HL-60/S4 treated with phorbol 12-myristate 13-acetate at 8.2 ng/mL for 4 days and 3 days (cell line): ENCODE measurements around the gene MED16.

Source experiments
- in situ Hi-C: fragments of 300-500 bp; cut with MboI; formaldehyde crosslinking; loops from 2 replicates; pipeline ENCODE4 v1.15.0; 2022; ENCODE audit warnings: low sequenced_read_pairs

The MED16 gene

DNA sequence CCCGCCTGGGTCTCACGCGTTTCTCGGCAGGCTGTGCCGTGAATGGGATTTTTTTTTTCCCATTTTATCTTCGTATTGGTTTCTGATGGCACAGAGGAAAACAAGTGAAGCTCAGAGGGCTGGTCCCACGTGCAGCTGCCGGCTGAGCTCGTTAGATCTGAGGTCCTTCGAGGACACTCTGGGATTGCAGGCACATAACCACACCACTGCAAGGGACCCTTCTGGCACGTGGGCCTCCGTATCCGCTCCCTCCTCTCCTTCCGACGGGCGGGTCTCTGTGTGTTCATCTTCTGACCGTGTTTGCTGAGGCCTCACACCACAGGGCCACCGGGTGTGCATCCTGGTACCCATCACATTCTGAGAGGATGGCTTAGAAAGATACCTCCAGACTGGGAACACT, 16.9 kb downstream of the MED16 start:
- in situ Hi-C loops = no loop called here

DNA sequence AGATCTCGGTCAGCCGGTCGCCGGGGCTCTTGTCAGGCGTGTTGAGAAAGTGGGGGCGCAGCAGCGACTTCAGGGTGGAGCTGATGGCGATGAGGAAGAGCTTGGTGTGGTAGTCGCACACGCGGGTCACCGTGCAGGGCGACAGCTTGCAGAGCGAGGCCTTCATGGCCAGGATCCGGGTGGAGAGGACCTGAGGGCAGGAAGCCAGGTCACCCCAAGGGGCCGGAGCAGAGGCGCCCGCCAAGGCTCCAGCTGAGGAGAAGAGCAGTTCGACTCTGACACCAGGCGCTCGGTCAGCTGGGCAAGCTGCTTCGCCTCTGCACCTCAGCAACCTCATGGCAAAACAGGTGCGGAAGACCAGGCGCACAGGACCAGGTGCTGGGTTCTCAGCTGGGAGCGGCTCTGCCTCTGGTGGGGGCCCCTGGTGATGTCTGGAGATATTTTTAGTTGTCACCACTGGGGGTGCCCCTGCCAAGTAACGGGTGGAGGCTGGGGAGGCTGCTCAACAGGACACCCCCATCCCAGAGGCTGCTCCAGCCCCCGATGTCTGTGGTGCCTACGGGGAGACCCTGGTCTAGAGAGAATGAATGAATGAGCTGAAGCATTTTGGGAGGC, 17.6 kb downstream of the MED16 start:
- in situ Hi-C loops = no loop called here

DNA sequence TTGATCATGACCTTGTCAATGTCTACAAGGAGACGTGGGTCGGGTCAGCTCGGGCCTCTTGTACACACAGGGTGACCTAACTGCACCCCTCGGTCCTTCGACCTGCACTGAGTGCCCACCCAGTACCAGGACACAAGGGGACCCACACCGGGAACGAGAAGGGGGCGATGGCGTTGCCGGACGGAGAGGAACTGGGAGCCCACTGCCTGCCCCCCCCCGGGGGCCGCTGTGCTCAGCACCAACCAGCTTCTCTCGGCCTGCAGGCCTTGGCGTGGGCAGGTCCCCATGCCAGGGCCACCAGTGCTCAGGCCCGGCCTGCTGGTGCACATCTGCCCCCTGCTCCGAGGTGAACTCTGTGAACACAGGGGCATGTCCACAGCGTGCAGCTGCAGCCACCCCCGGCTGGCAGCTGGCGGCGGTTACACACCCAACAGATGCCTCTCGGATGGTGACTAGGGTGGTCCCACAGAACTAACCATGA, 19.4 kb downstream of the MED16 start:
- in situ Hi-C loops = loop anchor here (25.0 kb wide), 1 partner anchor 114 kb away; the partner anchor contains the start of gene WDR18

DNA sequence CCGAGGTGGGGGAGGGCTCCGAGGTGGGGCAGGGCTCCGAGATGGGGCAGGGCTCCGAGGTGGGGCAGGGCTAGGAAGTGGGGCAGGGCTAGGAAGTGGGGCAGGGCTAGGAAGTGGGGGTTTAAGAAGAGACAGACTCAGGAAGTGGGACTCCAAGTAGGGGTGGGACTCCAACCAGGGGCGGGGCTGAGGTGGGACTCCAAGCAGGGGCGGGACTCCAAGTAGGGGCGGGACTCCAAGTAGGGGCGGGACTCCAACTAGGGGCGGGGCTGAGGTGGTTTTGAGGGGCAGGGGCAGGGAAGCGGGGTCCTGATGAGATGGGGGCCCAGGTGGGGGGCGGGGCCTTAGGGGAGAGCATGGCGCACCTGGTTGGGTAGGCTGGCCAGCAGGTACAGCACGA, 19.9 kb downstream of the MED16 start:
- in situ Hi-C loops = loop anchor here (25.0 kb wide), 1 partner anchor 114 kb away; the partner anchor contains the start of gene WDR18

DNA sequence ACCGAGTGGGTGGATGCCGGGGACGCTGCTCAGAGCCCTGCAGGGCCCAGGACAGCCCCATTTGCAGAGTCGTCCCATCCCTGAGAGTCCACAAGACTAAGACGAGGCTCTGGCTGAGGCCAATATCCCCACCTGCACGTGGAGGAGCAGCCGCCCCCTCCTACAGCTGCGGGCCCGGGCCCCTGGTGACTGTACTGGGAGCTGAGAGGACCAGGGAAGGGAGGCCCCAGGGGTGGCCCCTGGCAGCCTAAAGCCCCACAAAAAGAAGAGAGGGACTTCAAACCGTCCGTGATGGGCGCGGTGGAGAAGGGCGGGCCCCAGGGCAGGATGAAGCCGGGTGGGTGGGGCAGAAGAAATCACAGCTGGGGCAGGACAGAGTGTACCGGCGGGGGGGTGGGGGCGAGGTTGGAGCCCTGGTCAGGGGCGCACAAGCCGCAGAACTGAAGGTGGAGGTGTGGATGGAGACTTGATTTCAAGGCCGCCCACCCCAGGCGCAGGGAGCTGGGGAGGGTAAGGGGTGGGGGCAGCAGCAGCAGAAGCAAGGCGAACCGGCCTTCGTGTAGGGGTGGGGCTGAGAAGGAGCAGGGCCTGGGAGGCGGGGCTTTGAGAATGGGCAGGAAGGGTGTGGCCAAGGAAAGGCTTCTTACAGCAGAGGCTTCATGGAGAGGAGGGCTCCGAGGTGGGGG, 20.6 kb downstream of the MED16 start:
- in situ Hi-C loops = loop anchor here (25.0 kb wide), 1 partner anchor 115 kb away; the partner anchor contains the start of gene WDR18

DNA sequence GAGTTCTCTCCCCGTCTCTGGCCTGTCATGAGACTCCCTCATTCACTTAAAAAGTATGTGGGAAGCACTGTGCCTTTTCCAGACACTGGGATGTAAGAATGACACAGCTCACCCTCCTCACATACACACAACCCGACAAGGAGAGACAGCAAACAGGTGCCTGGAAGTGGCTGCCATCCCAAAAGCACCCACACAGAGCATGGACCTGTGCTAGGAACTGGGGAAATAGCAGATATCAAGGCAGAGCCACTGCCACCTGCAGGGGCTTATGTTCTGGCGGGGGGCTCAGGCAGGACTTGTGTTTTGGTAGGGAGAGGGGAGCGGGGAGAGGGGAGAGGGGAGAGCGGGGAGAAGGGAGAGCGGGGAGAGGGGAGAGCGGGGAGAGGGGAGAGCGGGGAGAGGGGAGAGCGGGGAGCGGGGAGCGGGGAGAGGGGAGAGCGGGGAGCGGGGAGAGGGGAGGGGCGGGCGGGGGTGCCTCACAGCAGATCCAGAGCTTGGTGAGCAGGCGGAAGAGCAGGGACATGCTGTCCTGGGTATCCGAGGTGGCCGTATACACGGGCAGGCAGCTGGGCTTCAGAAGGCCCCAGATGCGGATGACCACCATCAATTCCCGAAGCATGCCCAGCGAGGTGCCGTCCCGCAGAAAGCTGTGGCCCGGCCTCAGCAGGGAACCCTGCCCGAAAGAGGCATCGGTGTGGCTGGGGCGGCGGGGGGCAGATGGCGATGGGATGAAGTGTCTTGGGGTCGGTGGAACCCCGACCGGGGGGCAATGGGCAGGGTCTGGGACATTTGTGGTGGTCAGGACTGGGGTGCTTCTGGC, 21.3 kb downstream of the MED16 start:
- in situ Hi-C loops = loop anchor here (25.0 kb wide), 1 partner anchor 116 kb away; the partner anchor contains the start of gene WDR18

DNA sequence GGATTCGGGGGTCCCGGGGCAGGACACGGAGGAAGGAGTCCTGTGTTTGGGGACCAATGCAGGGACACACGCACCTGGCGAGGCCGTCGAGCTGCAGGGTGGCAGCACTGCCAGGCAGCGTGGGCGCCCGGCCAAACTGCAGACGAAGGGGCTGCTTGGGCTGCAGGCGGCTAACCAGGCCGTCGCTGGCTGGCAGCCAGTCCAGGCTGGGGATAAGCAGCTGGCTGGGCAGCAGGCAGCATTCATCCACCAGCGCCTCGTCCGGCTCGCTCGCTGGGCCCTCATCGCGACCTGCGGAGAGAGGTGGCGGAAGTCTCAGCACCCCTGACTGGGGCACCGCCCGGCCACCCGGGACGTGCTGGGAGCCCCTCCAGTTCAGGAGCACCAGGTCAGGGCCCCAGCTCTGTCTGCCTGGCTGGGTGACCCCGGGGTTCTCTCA, 22.0 kb downstream of the MED16 start:
- in situ Hi-C loops = loop anchor here (25.0 kb wide), 1 partner anchor 116 kb away; the partner anchor contains the start of gene WDR18

DNA sequence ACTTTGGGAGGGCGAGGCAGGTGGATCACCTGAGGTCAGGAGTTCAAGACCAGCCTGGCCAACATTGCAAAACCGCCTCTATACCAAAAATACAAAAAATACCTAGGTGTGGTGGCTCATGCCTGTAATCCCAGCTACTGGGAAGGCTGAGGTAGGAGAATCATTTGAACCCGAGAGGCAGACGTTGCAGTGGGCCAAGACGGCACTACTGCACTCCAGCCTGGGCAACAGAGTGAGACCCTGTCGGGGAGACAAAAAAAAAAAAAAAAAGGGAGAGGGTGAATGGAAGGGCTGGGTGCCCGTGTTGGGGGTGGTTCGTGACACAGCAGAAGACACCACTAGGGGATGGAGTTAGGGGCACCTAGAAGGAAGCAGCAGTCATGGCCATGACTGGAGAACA, 22.7 kb downstream of the MED16 start:
- in situ Hi-C loops = loop anchor here (25.0 kb wide), 1 partner anchor 117 kb away; the partner anchor contains the start of gene WDR18

DNA sequence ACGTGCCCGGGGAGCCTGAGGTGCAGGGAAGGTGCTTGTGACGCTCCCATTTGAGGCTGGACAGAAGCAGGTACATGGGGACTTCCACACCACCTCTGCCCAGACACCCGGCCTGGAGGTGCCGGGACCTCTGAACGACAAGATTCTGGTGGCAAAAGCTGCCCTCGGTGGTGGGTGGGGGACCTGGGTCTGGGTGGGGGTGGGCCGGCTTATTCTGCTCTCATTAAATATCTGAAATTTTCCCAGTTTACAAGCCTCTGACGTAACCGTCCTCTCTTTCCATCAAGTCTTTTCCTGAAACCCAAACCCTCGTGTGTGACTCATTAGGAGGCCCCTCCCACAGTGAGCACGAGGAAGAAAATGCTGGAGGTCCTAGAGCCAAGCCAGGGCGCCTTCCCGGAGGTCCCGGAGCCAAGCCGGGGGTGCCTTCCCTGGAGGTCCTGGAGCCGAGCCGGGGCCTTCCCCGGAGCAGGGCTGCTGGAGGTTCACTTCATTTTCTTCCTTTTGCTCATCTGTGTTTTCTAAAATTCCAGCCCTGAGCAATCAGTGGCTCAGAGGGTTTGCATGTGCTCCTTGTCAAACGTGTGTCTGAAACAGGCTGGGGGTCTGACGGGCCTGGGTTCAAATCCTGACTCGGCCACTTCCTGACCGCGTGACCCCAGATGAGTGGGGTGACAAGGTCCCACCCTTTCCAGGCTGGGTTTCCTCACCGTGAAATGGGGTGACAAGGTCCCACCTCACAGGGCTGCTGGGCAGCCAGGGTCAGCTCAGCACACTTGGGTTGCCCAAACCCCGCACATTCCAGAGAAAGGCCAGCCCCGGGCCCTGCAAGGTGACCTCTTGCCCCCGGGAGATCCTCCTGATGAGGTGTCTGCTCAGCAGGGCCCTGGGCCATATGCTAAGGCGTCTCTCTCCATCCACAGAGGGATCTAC, 23.5 kb downstream of the MED16 start:
- in situ Hi-C loops = loop anchor here (25.0 kb wide), 1 partner anchor 118 kb away; the partner anchor contains the start of gene WDR18

DNA sequence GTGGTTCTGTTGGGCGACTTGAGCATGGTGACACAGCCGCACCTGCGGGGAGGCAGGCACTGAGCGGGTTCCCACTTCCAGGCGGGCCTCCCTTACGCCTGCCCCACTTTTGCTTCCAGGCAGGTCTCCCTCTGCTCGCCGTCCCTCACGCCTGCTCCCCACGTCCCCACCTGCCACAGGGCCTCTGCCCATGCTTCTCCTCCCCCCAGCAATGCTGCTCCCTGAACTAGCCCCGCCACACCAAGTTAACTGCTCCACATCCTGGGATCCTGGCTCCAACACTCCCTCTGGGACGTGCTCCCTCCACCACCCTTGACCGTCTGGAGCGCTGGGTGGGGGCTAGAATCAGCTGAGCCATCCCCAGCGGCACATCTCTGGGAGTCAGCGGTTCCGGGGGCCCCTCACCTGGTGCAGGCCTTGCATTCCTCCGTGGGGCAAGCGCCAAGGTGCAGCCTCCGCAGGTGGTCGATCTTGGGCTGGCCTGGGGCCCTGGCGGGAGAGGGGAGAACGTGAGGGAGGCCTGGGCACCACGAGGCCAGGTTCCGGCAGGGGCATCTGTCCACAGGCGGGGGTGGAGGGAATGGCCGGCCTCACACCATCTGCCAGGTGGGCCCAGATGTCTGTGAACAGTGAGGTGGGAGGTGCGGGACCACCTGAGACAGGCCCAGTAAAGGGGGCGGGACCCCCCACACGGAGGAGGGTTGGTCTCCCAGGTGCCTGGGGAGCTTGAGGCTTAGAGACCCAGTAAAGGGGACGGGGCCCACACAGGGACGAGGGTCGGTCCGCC, 24.3 kb downstream of the MED16 start:
- in situ Hi-C loops = loop anchor here (25.0 kb wide), 1 partner anchor 119 kb away; the partner anchor contains the start of gene WDR18

DNA sequence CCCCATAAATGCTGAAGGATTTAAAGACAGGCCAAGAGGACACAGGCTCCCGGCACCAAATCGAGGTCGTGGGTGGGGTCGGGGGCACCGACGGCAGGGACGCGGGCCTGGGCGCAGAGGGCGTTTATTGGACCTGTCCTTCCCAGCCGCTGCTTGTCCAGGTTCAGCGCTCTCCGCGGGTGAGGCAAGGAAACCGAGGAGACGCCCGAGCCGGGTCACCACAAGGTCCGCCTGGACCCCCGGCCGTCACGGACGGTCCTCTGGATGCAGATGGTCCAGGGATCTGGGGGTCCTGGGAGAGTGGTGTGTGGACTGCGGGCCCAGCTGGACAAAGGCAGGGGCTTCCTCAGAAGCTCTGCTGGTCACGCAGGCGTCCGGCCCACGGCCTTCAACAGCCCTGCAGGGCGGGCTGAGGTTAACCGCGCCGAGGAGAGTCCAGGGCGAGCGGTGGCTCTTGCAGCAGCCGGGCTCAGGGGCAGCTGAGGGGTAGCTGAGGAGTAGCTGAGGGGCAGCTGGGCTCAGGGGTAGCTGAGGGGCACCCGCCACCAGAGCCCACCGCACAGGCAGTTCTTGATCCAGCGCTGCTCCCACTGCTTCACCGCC, 25.0 kb downstream of the MED16 start:
- in situ Hi-C loops = loop anchor here (25.0 kb wide), 1 partner anchor 119 kb away; the partner anchor contains the start of gene WDR18

DNA sequence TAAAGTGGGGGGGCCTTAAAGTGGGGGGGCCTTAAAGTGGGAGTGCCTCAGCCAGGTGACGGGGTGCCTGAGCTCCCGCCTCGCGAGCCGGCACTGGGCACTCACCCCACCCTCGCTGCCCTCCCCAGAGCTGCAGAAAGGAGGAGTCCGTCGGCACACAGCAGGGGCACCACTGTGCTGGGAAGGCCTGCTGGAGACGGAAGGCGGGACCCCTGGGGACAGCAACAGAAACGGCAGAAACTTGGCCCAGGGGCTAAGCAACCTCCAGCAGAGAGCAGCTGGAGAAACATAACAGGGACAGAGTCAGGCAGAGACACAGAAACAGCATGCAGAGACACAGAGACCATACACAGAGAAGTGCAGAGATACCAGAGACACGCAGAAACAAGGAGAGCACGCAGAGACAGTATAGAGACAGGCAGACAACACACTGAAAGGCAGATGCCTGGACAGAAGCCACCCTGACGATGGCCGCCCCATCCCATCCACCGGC, 25.6 kb downstream of the MED16 start:
- in situ Hi-C loops = loop anchor here (25.0 kb wide), 1 partner anchor 120 kb away; the partner anchor contains the start of gene WDR18

DNA sequence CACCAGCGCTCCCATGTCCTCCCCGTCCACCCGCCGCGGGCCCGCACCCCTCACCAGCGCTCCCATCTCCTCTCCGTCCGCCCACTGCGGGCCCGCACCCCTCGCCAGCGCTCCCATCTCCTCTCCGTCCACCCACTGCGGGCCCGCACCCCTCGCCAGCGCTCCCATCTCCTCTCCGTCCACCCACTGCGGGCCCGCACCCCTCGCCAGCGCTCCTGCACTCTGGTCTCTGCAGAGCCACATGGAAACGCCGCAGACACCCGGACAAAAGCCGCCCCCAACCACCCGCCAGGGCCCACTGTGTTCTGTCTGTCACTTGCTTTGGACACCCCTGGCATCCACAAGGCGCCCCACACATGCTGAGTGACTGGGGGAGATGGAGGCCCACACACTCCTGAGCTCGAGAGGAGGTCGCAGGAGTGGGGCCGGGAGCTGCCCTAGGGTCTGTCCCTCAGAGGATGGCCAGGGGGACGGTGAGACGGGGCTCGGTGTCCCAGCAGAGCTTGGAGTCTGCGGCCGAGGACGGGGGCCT, 26.2 kb downstream of the MED16 start:
- in situ Hi-C loops = loop anchor here (25.0 kb wide), 1 partner anchor 120 kb away; the partner anchor contains the start of gene WDR18

DNA sequence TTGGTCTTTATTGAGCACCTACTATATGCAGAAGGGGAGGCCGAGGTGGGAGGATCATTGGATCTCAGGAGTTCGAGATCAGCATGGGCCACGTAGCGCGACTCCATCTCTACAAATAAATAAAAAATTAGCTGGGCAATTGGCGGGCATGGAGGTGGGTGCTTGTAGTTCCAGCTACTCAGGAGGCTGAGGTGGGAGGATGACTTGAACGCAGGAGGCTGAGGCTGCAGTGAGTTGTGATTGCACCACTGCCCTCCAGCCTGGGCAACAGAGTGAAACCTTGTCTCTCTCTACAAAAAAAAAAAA, 29.7 kb downstream of the MED16 start:
- in situ Hi-C loops = loop anchor here (25.0 kb wide), 1 partner anchor 124 kb away; the partner anchor contains the start of gene WDR18

DNA sequence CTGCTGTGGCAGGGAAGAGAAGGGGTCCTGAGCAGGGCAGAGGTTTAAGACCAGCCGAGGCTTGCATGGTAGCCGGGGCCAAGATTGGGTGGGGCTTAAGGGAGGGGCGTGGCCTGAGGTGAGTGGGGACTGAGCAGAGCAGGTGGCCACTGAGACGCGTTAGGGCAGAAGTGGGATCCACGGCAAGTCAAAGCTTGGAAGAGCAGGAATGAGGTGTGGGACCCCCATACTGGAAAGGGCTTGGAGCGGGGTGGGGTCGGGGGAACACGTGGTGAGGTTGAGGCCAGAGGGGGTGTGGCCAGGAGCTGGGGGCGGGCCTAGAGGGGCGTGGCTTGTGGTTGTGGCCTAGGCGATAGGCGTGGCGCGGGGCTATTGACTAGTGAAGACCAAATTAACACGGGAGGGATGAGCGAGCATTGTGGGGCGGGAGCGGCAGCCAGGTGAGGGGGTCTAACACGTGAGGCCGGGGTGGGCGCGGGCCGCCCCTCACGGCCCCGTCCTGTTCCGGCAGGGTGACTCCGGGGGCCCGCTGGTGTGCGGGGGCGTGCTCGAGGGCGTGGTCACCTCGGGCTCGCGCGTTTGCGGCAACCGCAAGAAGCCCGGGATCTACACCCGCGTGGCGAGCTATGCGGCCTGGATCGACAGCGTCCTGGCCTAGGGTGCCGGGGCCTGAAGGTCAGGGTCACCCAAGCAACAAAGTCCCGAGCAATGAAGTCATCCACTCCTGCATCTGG, 30.2 kb downstream of the MED16 start:
- in situ Hi-C loops = loop anchor here (25.0 kb wide), 1 partner anchor 125 kb away; the partner anchor contains the start of gene WDR18

DNA sequence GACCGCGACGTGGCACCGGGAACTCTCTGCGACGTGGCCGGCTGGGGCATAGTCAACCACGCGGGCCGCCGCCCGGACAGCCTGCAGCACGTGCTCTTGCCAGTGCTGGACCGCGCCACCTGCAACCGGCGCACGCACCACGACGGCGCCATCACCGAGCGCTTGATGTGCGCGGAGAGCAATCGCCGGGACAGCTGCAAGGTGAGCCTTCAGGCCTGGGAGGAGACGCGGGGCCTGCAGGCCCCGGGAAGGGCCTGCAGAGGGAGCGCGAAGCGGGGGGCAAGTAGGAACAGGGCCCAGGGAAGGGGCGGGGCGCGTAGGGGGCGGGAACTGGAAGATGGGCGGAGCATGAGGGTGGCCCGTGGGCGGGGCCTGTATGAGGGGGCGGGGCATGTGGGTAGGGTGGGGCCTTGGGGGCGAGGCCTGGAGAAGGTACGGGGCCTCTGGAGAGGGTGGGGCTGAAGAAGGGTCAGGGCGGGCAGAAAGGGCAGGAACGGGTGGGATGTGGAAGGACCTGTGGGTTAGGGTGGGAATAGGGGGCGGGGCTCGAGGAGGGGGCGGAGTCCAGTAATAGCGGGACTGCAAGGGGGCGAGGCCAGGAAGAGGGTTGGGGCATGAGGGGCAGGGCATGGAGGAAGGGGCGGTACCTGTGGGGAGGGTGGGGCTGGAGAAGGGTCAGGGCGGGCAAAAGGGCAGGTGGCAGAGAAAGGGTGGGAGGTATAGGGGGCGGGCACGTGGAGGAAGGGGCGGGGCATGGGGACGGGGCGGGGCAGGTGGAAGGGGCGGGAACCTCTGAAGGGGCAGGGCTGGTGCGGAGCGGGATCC, 31.0 kb downstream of the MED16 start:
- in situ Hi-C loops = loop anchor here (25.0 kb wide), 1 partner anchor 125 kb away; the partner anchor contains the start of gene WDR18
